Activated naive CD4-positive, alpha-beta T cell treated with anti-CD3 and anti-CD28 coated beads, Interleukin-2, amount 50 U/mL, for 16 hours (primary cell): ENCODE data around the gene GRIK3.
"Not testable (repeated sequence)": the region's sequence is repeated elsewhere in the genome, so short reads cannot be mapped to it uniquely, and the experiment has no call there.

ENCODE experiments used
- DNase-seq: peaks from one replicate; pipeline ENCODE4 v3.0.0-alpha.2; 2020

Gene GRIK3

GRCh38 chr1:36934061-36934460, 100.3 kb downstream of the GRIK3 start:
- no peak for DNase-seq

GRCh38 chr1:36927826-36928225, 106.5 kb downstream of the GRIK3 start:
- no peak for DNase-seq

- DNase-seq: no peak
Observed at GRCh38 chr1:36925251-36925650, 109.1 kb downstream of the GRIK3 start.

- peak; percentile 16 for DNase-seq
Observed at GRCh38 chr1:36924282-36924811, 110.0 kb downstream of the GRIK3 start.

- no peak for DNase-seq
Observed at GRCh38 chr1:36922593-36923426, 111.5 kb downstream of the GRIK3 start.

- DNase-seq: no peak
Observed at GRCh38 chr1:36922071-36922470, 112.2 kb downstream of the GRIK3 start.

- DNase-seq: no peak
Observed at GRCh38 chr1:36920801-36921405, 113.4 kb downstream of the GRIK3 start.

- DNase-seq: no peak
Observed at GRCh38 chr1:36920371-36920770, 113.9 kb downstream of the GRIK3 start.

GRCh38 chr1:36919491-36920145, 114.7 kb downstream of the GRIK3 start:
- no peak for DNase-seq

GRCh38 chr1:36918604-36919003, 115.7 kb downstream of the GRIK3 start:
- DNase-seq: no peak

GRCh38 chr1:36916542-36916941, 117.8 kb downstream of the GRIK3 start:
- DNase-seq: not testable (repeated sequence)

- no peak for DNase-seq
Observed at GRCh38 chr1:36913484-36914060, 120.7 kb downstream of the GRIK3 start.

GRCh38 chr1:36913016-36913415, 121.3 kb downstream of the GRIK3 start:
- no peak for DNase-seq

- DNase-seq: no peak
Observed at GRCh38 chr1:36912365-36912865, 121.9 kb downstream of the GRIK3 start.

GRCh38 chr1:36911561-36912364, 122.6 kb downstream of the GRIK3 start:
- no peak for DNase-seq

GRCh38 chr1:36910886-36911540, 123.3 kb downstream of the GRIK3 start:
- no peak for DNase-seq

GRCh38 chr1:36909946-36910725, 124.2 kb downstream of the GRIK3 start:
- no peak for DNase-seq

GRCh38 chr1:36909359-36909758, 125.0 kb downstream of the GRIK3 start:
- not testable (repeated sequence) for DNase-seq

- no peak for DNase-seq
Observed at GRCh38 chr1:36908096-36908495, 126.2 kb downstream of the GRIK3 start.

GRCh38 chr1:36906555-36906954, 127.8 kb downstream of the GRIK3 start:
- no peak for DNase-seq

GRCh38 chr1:36905941-36906340, 128.4 kb downstream of the GRIK3 start:
- no peak for DNase-seq
